H1 (cell line): ENCODE measurements around the gene KXD1. TPM values are rescaled to one million over a fixed set of nuclear protein-coding genes. Genes with fewer than 3 reads are reported as not detected.

Experiments
- CTCF ChIA-PET: fragments of 300-600 bp; sonication (Branson Sonifier 250); formaldehyde crosslinking; loops from one replicate; lab custom pipeline; 2021; ENCODE audit not compliant: partially characterized antibody; lab: Charles Lee
- POLR2A ChIA-PET: fragments of 300-600 bp; sonication (Branson Sonifier 250); formaldehyde crosslinking; loops from one replicate; lab custom pipeline; 2021; ENCODE audit warnings: inconsistent platforms; ENCODE audit not compliant: partially characterized antibody; lab: Charles Lee
- DNase-seq, 2 experiments: peaks; one replicate each; pipeline versions ENCODE4 v3.0.0 to v3.0.0-alpha.2; 2010 to 2022; ENCODE audit warnings: low spot score in 2 of 2, low read depth in 1 of 2, mixed read lengths in 1 of 2
- FAIRE-seq: peaks from 2 replicates; lab custom pipeline; 2011; peaks lifted over from hg19 to GRCh38; lab: Jason Lieb, UNC
- H2AFZ ChIP-seq: 2 replicates; pipeline ENCODE4 v1.8.1; 2012; ENCODE audit warnings: low read length, inconsistent platforms
- H2AK5ac ChIP-seq: 2 replicates; pipeline ENCODE4 v1.6.1; 2013; ENCODE audit warnings: low read depth, low read length
- H2BK120ac ChIP-seq: replicated peaks from 2 replicates; pipeline ENCODE3; 2013; ENCODE audit warnings: low read depth, low read length, inconsistent platforms
- H2BK12ac ChIP-seq: 2 replicates; pipeline ENCODE4 v1.6.1; 2013; ENCODE audit warnings: low read depth, low read length
- H2BK15ac ChIP-seq: 2 replicates; pipeline ENCODE4 v1.6.1; 2013; ENCODE audit warnings: low read length
- H2BK20ac ChIP-seq: 2 replicates; pipeline ENCODE4 v1.6.1; 2013; ENCODE audit warnings: low read length
- H2BK5ac ChIP-seq: 2 replicates; pipeline ENCODE4 v1.6.1; 2013; ENCODE audit warnings: low read depth, low read length
- H3K14ac ChIP-seq: 2 replicates; pipeline ENCODE4 v1.6.1; 2013; ENCODE audit warnings: inconsistent platforms; ENCODE audit not compliant: insufficient read length
- H3K18ac ChIP-seq: 2 replicates; pipeline ENCODE4 v1.6.1; 2013; ENCODE audit warnings: low read length; ENCODE audit errors: extremely low read depth
- H3K23ac ChIP-seq: 2 replicates; pipeline ENCODE4 v1.6.1; 2013; ENCODE audit warnings: inconsistent platforms; ENCODE audit not compliant: insufficient read length
- H3K23me2 ChIP-seq: 2 replicates; pipeline ENCODE4 v1.6.1; 2013; ENCODE audit warnings: low read depth, low read length
- H3K27ac ChIP-seq: 2 replicates; pipeline ENCODE4 v1.6.1; 2011; ENCODE audit warnings: low read depth, low read length, inconsistent platforms
- H3K27me3 ChIP-seq, 4 experiments: replicated peaks in 1 of 4; 1 replicate in 1 of 4; 2 replicates in 3 of 4; pipeline versions ENCODE4 v1.6.1 to v1.8.1; 2011 to 2013; ENCODE audit warnings: low read length in 3 of 4, mild to moderate bottlenecking in 3 of 4, inconsistent platforms in 2 of 4, mixed read lengths in 2 of 4, moderate library complexity in 1 of 4; ENCODE audit not compliant: control insufficient read depth in 3 of 4, insufficient read depth in 3 of 4; ENCODE audit errors: extremely low read depth in 1 of 4
- H3K36me3 ChIP-seq, 4 experiments: 2 replicates each; pipeline versions ENCODE4 v1.6.1 to v1.8.1; 2011 to 2013; ENCODE audit warnings: mild to moderate bottlenecking in 4 of 4, low read length in 3 of 4, moderate library complexity in 2 of 4, control low read depth in 1 of 4, inconsistent platforms in 1 of 4; ENCODE audit not compliant: insufficient read depth in 4 of 4, control insufficient read depth in 2 of 4
- H3K4ac ChIP-seq: replicated peaks from 2 replicates; pipeline ENCODE3; 2013; ENCODE audit warnings: low read length, low read depth, mixed read lengths, inconsistent platforms; ENCODE audit not compliant: insufficient read length
- H3K4me1 ChIP-seq, 4 experiments: replicated peaks in 1 of 4; 1 replicate in 1 of 4; 2 replicates in 3 of 4; pipeline versions ENCODE4 v1.6.1 to v1.8.1; 2011 to 2013; ENCODE audit warnings: low read length in 3 of 4, inconsistent platforms in 2 of 4, mixed read lengths in 1 of 4; ENCODE audit not compliant: insufficient read depth in 4 of 4, control insufficient read depth in 3 of 4
- H3K4me2 ChIP-seq, 2 experiments: 2 replicates each; pipeline versions ENCODE4 v1.6.1 to v1.8.1; 2011 to 2013; ENCODE audit warnings: low read depth in 2 of 2, low read length in 2 of 2, control low read depth in 1 of 2, inconsistent platforms in 1 of 2, mild to moderate bottlenecking in 1 of 2; ENCODE audit not compliant: insufficient read depth in 1 of 2
- H3K4me3 ChIP-seq, 4 experiments: fragments of 200-600, 300-600 bp in 1 of 4; sonication (generic), shearing (Covaris generic), sonication (Bioruptor Twin) in 1 of 4; 2 replicates each; pipeline versions ENCODE4 v1.5.1 to v1.8.1; 2011 to 2016; ENCODE audit warnings: low read length in 4 of 4, low read depth in 3 of 4, control low read depth in 2 of 4, inconsistent platforms in 2 of 4, mild to moderate bottlenecking in 2 of 4, mixed read lengths in 1 of 4, moderate library complexity in 1 of 4; ENCODE audit not compliant: insufficient read depth in 2 of 4; ENCODE audit errors: extremely low read depth in 1 of 4
- H3K56ac ChIP-seq: replicated peaks from 2 replicates; pipeline ENCODE3; 2013; ENCODE audit warnings: low read depth, mild to moderate bottlenecking, mixed read lengths, low read length, inconsistent platforms; ENCODE audit not compliant: insufficient read length
- H3K79me1 ChIP-seq: 2 replicates; pipeline ENCODE4 v1.6.1; 2013; ENCODE audit warnings: low read depth, low read length, control low read depth
- H3K79me2 ChIP-seq, 2 experiments: 2 replicates each; pipeline versions ENCODE4 v1.6.1 to v1.8.1; 2012 to 2013; ENCODE audit warnings: low read length in 2 of 2, mild to moderate bottlenecking in 2 of 2, inconsistent platforms in 1 of 2; ENCODE audit not compliant: insufficient read depth in 2 of 2, control insufficient read depth in 1 of 2
- H3K9ac ChIP-seq, 4 experiments: replicated peaks in 1 of 4; 1 replicate in 1 of 4; 2 replicates in 3 of 4; pipeline versions ENCODE4 v1.6.1 to v1.8.1; 2011 to 2013; ENCODE audit warnings: low read depth in 3 of 4, low read length in 3 of 4, control low read depth in 2 of 4, mild to moderate bottlenecking in 2 of 4, moderate library complexity in 2 of 4, inconsistent platforms in 1 of 4; ENCODE audit errors: extremely low read depth in 1 of 4
- H3K9me3 ChIP-seq, 2 experiments: 2 replicates each; pipeline versions ENCODE4 v1.6.1 to v1.8.1; 2012 to 2013; ENCODE audit warnings: mild to moderate bottlenecking in 2 of 2, moderate library complexity in 2 of 2, control low read depth in 1 of 2, inconsistent platforms in 1 of 2, low read depth in 1 of 2, low read length in 1 of 2, mixed read lengths in 1 of 2; ENCODE audit not compliant: insufficient read depth in 2 of 2
- H4K20me1 ChIP-seq, 2 experiments: replicated peaks in 1 of 2; 2 replicates each; pipeline versions ENCODE3 to v1.8.1; 2011 to 2013; ENCODE audit warnings: inconsistent platforms in 2 of 2, low read length in 2 of 2, mild to moderate bottlenecking in 1 of 2; ENCODE audit not compliant: insufficient read depth in 2 of 2, control insufficient read depth in 1 of 2
- H4K5ac ChIP-seq: 2 replicates; pipeline ENCODE4 v1.6.1; 2013; ENCODE audit warnings: low read length, low read depth, mixed read lengths, inconsistent platforms; ENCODE audit not compliant: insufficient read length
- H4K8ac ChIP-seq: 2 replicates; pipeline ENCODE4 v1.8.0; 2013; ENCODE audit warnings: mild to moderate bottlenecking, moderate library complexity, low read length, inconsistent platforms; ENCODE audit not compliant: insufficient read depth; ENCODE audit errors: extremely low read depth
- H4K91ac ChIP-seq: replicated peaks from 2 replicates; pipeline ENCODE3; 2013; ENCODE audit warnings: low read length, mixed read lengths, inconsistent platforms; ENCODE audit not compliant: insufficient read length
- ASH2L ChIP-seq: fragments of 200-600, 300-600 bp; sonication (generic); IDR thresholded peaks from one replicate; pipeline ENCODE4 v1.7.1; 2017; ENCODE audit warnings: low read length
- BACH1 ChIP-seq: IDR thresholded peaks from 2 replicates; pipeline ENCODE4 v1.6.1; 2012; ENCODE audit warnings: low read length, improper control_type of control experiment
- BCL11A ChIP-seq, 2 experiments: IDR thresholded peaks; one replicate each; pipeline ENCODE4 v1.6.1; 2011; ENCODE audit warnings: low read depth in 2 of 2, low read length in 2 of 2, mild to moderate bottlenecking in 2 of 2
- BRCA1 ChIP-seq: IDR thresholded peaks from 2 replicates; pipeline ENCODE4 v1.6.1; 2012; ENCODE audit warnings: low read depth, low read length, improper control_type of control experiment
- GABPA ChIP-seq: IDR thresholded peaks from 2 replicates; pipeline ENCODE4 v1.6.1; 2011; ENCODE audit warnings: mild to moderate bottlenecking, low read length, moderate library complexity, borderline replicate concordance; ENCODE audit not compliant: insufficient read depth
- HDAC6 ChIP-seq: IDR thresholded peaks from one replicate; pipeline ENCODE4 v1.7.1; 2012; ENCODE audit warnings: low read depth, mild to moderate bottlenecking, inconsistent platforms, low read length, moderate library complexity
- JUN ChIP-seq: IDR thresholded peaks from 2 replicates; pipeline ENCODE4 v1.6.1; 2011; ENCODE audit warnings: low read depth, mild to moderate bottlenecking, improper control_type of control experiment, low read length
- KDM1A ChIP-seq: fragments of 200-600, 300-600 bp; sonication (generic); IDR thresholded peaks from 2 replicates; pipeline ENCODE4 v1.7.1; 2016; ENCODE audit warnings: mild to moderate bottlenecking, low read length, borderline replicate concordance
- PHF8 ChIP-seq: fragments of 200-600 bp; sonication (generic); conservative IDR thresholded peaks from 2 replicates; pipeline ENCODE4 v1.7.1; 2012; ENCODE audit warnings: low read depth, mild to moderate bottlenecking, inconsistent platforms, low read length, moderate library complexity
- RAD21 ChIP-seq, 2 experiments: IDR thresholded peaks in 1 of 2; conservative IDR thresholded peaks in 1 of 2; 2 replicates each; pipeline ENCODE4 v1.6.1; 2011; ENCODE audit warnings: low read depth in 2 of 2, low read length in 2 of 2, improper control_type of control experiment in 1 of 2, inconsistent platforms in 1 of 2, mild to moderate bottlenecking in 1 of 2, moderate library complexity in 1 of 2
- SIX5 ChIP-seq: IDR thresholded peaks from 2 replicates; pipeline ENCODE4 v1.6.1; 2011; ENCODE audit warnings: mild to moderate bottlenecking, low read depth, low read length
- SP1 ChIP-seq: IDR thresholded peaks from 2 replicates; pipeline ENCODE4 v1.6.1; 2011; ENCODE audit warnings: low read depth, low read length
- SP2 ChIP-seq: IDR thresholded peaks from 2 replicates; pipeline ENCODE4 v1.6.1; 2012; ENCODE audit warnings: mild to moderate bottlenecking, low read length, inconsistent platforms
- SP4 ChIP-seq: IDR thresholded peaks from 2 replicates; pipeline ENCODE4 v1.6.1; 2012; ENCODE audit warnings: low read length, inconsistent platforms
- TBP ChIP-seq: IDR thresholded peaks from 2 replicates; pipeline ENCODE4 v1.6.1; 2011; ENCODE audit warnings: low read depth, low read length, improper control_type of control experiment
- TCF12 ChIP-seq: IDR thresholded peaks from 2 replicates; pipeline ENCODE4 v1.6.1; 2011; ENCODE audit warnings: low read depth, mild to moderate bottlenecking, low read length
- WGBS, 2 experiments: shearing (Covaris generic) in 1 of 2; methylation state at CpG; one replicate each; pipeline versions ENCODE4 v1.1.6 to v1.1.7; 2013 to 2015; ENCODE audit warnings: low lambda C conversion rate in 2 of 2, mixed read lengths in 2 of 2, inconsistent platforms in 1 of 2, low coverage in 1 of 2, missing lambda C conversion rate in 1 of 2; ENCODE audit not compliant: insufficient replicate concordance in 2 of 2, insufficient coverage in 1 of 2, insufficient read length in 1 of 2; ENCODE audit errors: extremely low coverage in 1 of 2, missing lambda C conversion rate in 1 of 2; 5-methylcytosine and 5-hydroxymethylcytosine counted together
- polyA plus RNA-seq, 7 experiments: library from polyadenylated mRNA; depleted of rRNA in 3 of 7; stranded (reverse) in 5 of 7; unstranded in 2 of 7; fragments of >200 nt in 5 of 7; fragments of 200-250 nt in 2 of 7; gene quantifications; 1 replicate in 5 of 7; 2 replicates in 1 of 7; 4 replicates in 1 of 7; pipeline versions ENCODE4 v1.2.1 to v1.2.3, GENCODE V29; 2011 to 2013; ENCODE audit warnings: missing spikeins in 2 of 7, mixed read lengths in 2 of 7
- total RNA-seq: library from RNA; stranded (reverse); fragmentation: NEBNext Ultra II Directional; extraction: Animal tissue kit (Norgen Biotek cat#: 25700); gene quantifications from 2 replicates; pipeline ENCODE4 v1.2.1, GENCODE V29; 2021

Gene KXD1
- total and polyA plus RNA-seq, 2 of the 8 experiments (the other 6 are each of a cell fraction or from before 2014, with no cell fraction given) = 115 to 267 TPM

- Histone ChIP-seq H4K20me1 (peaks cover 0 to 5% of the 10 kb centered on the region in 2 experiments), H3K4me2 (no peak overlapping the region), H4K8ac (no peak overlapping the region), H3K27me3 (peaks cover 13 to 22% (median 19%) of the 10 kb centered on the region in 4 experiments), H3K9me3 (no peaks in the 10 kb centered on the region), H3K56ac (no peak overlapping the region), H3K36me3 (no peaks in the 10 kb centered on the region), H3K9ac (no peak overlapping the region), H2BK15ac (no peak overlapping the region), H2AK5ac (no peak overlapping the region), H2BK5ac (no peak overlapping the region), H2BK20ac (no peak overlapping the region), H4K5ac (no peak overlapping the region), H3K79me1 (no peaks in the 10 kb centered on the region), H3K79me2 (no peaks in the 10 kb centered on the region), H3K23ac (no peak overlapping the region), H3K23me2 (no peaks in the 10 kb centered on the region; the same call in 1 of the 2 replicates), H3K14ac (no peak overlapping the region), H3K18ac (no peak overlapping the region), H3K4me3 (no peak overlapping the region), H2AFZ (no peak overlapping the region), H2BK120ac (no peak overlapping the region), H3K4ac (no peak overlapping the region), H3K4me1 (peaks cover 0 to 7% (median 4%) of the 10 kb centered on the region in 4 experiments; a peak in 6 of 7 replicates), H2BK12ac (no peak overlapping the region), H3K27ac (no peak overlapping the region), H4K91ac (no peak overlapping the region)
- DNase-seq = no peak
- POLR2A ChIA-PET = interaction anchor here (1.1 kb wide), 1 partner anchor 27 kb away, joined by 4 read pairs; no protein-coding TSS in a partner anchor
- no peak for FAIRE-seq
- 95% methylated on average over 5 of the region's 13 CpGs; no CpG with 5 or more reads in 1 of the 2 experiments for WGBS, 2 experiments
- CTCF ChIA-PET = interaction anchor here (0.6 kb wide), 1 partner anchor 24 kb away, joined by 3 read pairs; no protein-coding TSS in a partner anchor
- TF ChIP-seq JUN = no peak
- no peak for TF ChIP-seq ASH2L
- no peak for TF ChIP-seq SP2
- TF ChIP-seq GABPA = no peak
- no peak for TF ChIP-seq SIX5
- no peak for TF ChIP-seq TBP
- no peak for TF ChIP-seq BACH1
- no peak for TF ChIP-seq RAD21 (IDR thresholded peaks at IDR 0.05 in 1 of 2, conservative IDR thresholded peaks at IDR 0.05 in 1 of 2; ENCODE audit: low read depth in 2 of 2, low read length in 2 of 2)
- TF ChIP-seq BRCA1 = no peak
- TF ChIP-seq SP4 = no peak
- TF ChIP-seq PHF8 = no peak
- no peak for TF ChIP-seq SP1
- TF ChIP-seq HDAC6 = no peak
- no peak for TF ChIP-seq KDM1A
- TF ChIP-seq BCL11A (IDR thresholded peaks at IDR 0.05; ENCODE audit: low read depth in 2 of 2, low read length in 2 of 2) = no peak
- no peak for TF ChIP-seq TCF12
These were observed 60.6 kb downstream of the KXD1 start for GRCh38 chr19:18618236-18618635.
